HG03095 (cell line): ENCODE data around the gene SEC23A.

Experiments
- ATAC-seq: cut with Tn5 transposase; IDR thresholded peaks from one replicate; pipeline ENCODE4 v1.9.1; 2021; ENCODE audit warnings: moderate library complexity; ENCODE audit not compliant: unreplicated experiment

SEC23A gene

GRCh38 chr14:38992067-38992844, 110.8 kb downstream of the SEC23A start:
- ATAC-seq = no peak

GRCh38 chr14:38991299-38991698, 111.7 kb downstream of the SEC23A start:
- no peak for ATAC-seq

- ATAC-seq = peak; percentile 97
These were observed 113.0 kb downstream of the SEC23A start for GRCh38 chr14:38989922-38990546.

GRCh38 chr14:38987781-38988180, 115.3 kb downstream of the SEC23A start:
- no peak for ATAC-seq

- ATAC-seq = no peak
These were observed 120.2 kb downstream of the SEC23A start for GRCh38 chr14:38982837-38983236.

- no peak for ATAC-seq
These were observed 120.8 kb downstream of the SEC23A start for GRCh38 chr14:38982278-38982677.
